SU-DHL-6 (cell line): ENCODE results near the gene CYP26A1.

Experiments
- H2AFZ ChIP-seq: fragments of 200-600 bp; sonication (generic); 2 replicates; pipeline ENCODE4 v1.6.1; 2014; ENCODE audit warnings: low read depth, mild to moderate bottlenecking, moderate library complexity, mixed read lengths, antibody characterized with exemption, low read length; ENCODE audit not compliant: severe bottlenecking
- H3F3A ChIP-seq: fragments of 200-600 bp; shearing (Covaris generic); 2 replicates; pipeline ENCODE4 v1.6.0; 2016; ENCODE audit warnings: antibody characterized with exemption, mild to moderate bottlenecking; ENCODE audit not compliant: insufficient read depth
- H3K27ac ChIP-seq: fragments of 200-600 bp; sonication (generic); 2 replicates; pipeline ENCODE4 v1.5.1; 2016; ENCODE audit warnings: low read depth, mild to moderate bottlenecking, low read length, moderate library complexity, mixed read lengths
- H3K27me3 ChIP-seq: fragments of 200-600 bp; sonication (generic), shearing (Covaris generic); 2 replicates; pipeline ENCODE4 v1.6.0; 2014; ENCODE audit warnings: mild to moderate bottlenecking, low read length
- H3K36me3 ChIP-seq: fragments of 200-600 bp; sonication (generic); 2 replicates; pipeline ENCODE4 v1.6.1; 2014; ENCODE audit warnings: mild to moderate bottlenecking, low read length, mixed read lengths
- H3K4me2 ChIP-seq: fragments of 300-600, 200-600 bp; shearing (Covaris generic), sonication (generic); 2 replicates; pipeline ENCODE4 v1.6.0; 2014; ENCODE audit warnings: low read length, low read depth, mild to moderate bottlenecking; ENCODE audit not compliant: poor library complexity, severe bottlenecking
- H3K4me3 ChIP-seq: fragments of 200-600 bp; sonication (generic); 2 replicates; pipeline ENCODE4 v1.5.1; 2014; ENCODE audit warnings: antibody characterized with exemption, low read length, mild to moderate bottlenecking, mixed read lengths; ENCODE audit not compliant: insufficient read depth, poor library complexity, severe bottlenecking
- H3K79me2 ChIP-seq: fragments of 200-600 bp; sonication (generic); 2 replicates; pipeline ENCODE4 v1.6.1; 2014; ENCODE audit warnings: mild to moderate bottlenecking, low read length, moderate library complexity; ENCODE audit not compliant: insufficient read depth
- H3K9ac ChIP-seq: fragments of 200-600 bp; sonication (generic); 2 replicates; pipeline ENCODE4 v1.7.0; 2014; ENCODE audit warnings: mild to moderate bottlenecking, low read length
- H3K9me2 ChIP-seq: fragments of 200-600 bp; sonication (generic); replicated peaks from 2 replicates; pipeline ENCODE4 v1.6.1; 2014; ENCODE audit warnings: low read length; ENCODE audit not compliant: insufficient read depth
- H3K9me3 ChIP-seq: fragments of 200-600 bp; sonication (generic); 2 replicates; pipeline ENCODE4 v1.6.1; 2014; ENCODE audit warnings: low read length, mixed read lengths; ENCODE audit not compliant: insufficient read depth
- H4K20me1 ChIP-seq: fragments of 200-600 bp; sonication (generic); 2 replicates; pipeline ENCODE4 v1.6.1; 2014; ENCODE audit warnings: low read depth, mild to moderate bottlenecking, antibody characterized with exemption, low read length, moderate library complexity, mixed read lengths
- CTCF ChIP-seq: fragments of 200-600 bp; sonication (generic); IDR thresholded peaks from one replicate; pipeline ENCODE4 v1.5.1; 2017; ENCODE audit warnings: antibody characterized with exemption, mild to moderate bottlenecking, low read length, moderate library complexity; ENCODE audit not compliant: insufficient read depth, poor library complexity, severe bottlenecking
- EZH2phosphoT487 ChIP-seq: fragments of 200-600 bp; sonication (generic), shearing (Covaris generic); conservative IDR thresholded peaks from 2 replicates; pipeline ENCODE4 v1.6.1; 2018; ENCODE audit warnings: mild to moderate bottlenecking, antibody characterized with exemption, low read length, moderate library complexity, mixed read lengths

CYP26A1 gene

GRCh38 chr10:93123766-93124165, 50.1 kb downstream of the CYP26A1 start:
- H3K9me3 ChIP-seq: peaks cover 13% of the 10 kb centered on the region; the same call in 1 of the 2 replicates
- no peaks in the 10 kb centered on the region for H3K9me2 ChIP-seq
- H3F3A ChIP-seq: no peaks in the 10 kb centered on the region
- no peak overlapping the region for H2AFZ ChIP-seq
- TF ChIP-seq EZH2phosphoT487 (no peak), CTCF (no peak)
- H3K9ac ChIP-seq: no peak overlapping the region
- no peak overlapping the region for H3K4me2 ChIP-seq
- H4K20me1 ChIP-seq: no peaks in the 10 kb centered on the region
- no peaks in the 10 kb centered on the region for H3K79me2 ChIP-seq
- no peak overlapping the region for H3K27ac ChIP-seq
- H3K36me3 ChIP-seq: no peaks in the 10 kb centered on the region
- H3K27me3 ChIP-seq: no peaks in the 10 kb centered on the region
- no peak overlapping the region for H3K4me3 ChIP-seq

GRCh38 chr10:93124580-93125318, 51.1 kb downstream of the CYP26A1 start:
- Histone ChIP-seq H2AFZ (no peak overlapping the region), H3K36me3 (no peaks in the 10 kb centered on the region), H3K9ac (no peak overlapping the region), H3K9me2 (no peaks in the 10 kb centered on the region), H3K27ac (no peak overlapping the region), H4K20me1 (no peaks in the 10 kb centered on the region), H3K79me2 (no peaks in the 10 kb centered on the region), H3F3A (no peaks in the 10 kb centered on the region), H3K27me3 (no peaks in the 10 kb centered on the region), H3K9me3 (peaks cover 13% of the 10 kb centered on the region; the same call in 1 of the 2 replicates), H3K4me2 (no peak overlapping the region), H3K4me3 (no peak overlapping the region)
- TF ChIP-seq CTCF: no peak
- TF ChIP-seq EZH2phosphoT487: no peak

GRCh38 chr10:93125966-93126365, 52.3 kb downstream of the CYP26A1 start:
- no peaks in the 10 kb centered on the region for H3F3A ChIP-seq
- H3K79me2 ChIP-seq: no peaks in the 10 kb centered on the region
- H4K20me1 ChIP-seq: no peaks in the 10 kb centered on the region
- no peak overlapping the region for H3K27ac ChIP-seq
- H2AFZ ChIP-seq: no peak overlapping the region
- TF ChIP-seq EZH2phosphoT487 (no peak), CTCF (no peak)
- H3K4me3 ChIP-seq: no peak overlapping the region
- no peaks in the 10 kb centered on the region for H3K36me3 ChIP-seq
- no peaks in the 10 kb centered on the region for H3K9me2 ChIP-seq
- no peak overlapping the region for H3K9ac ChIP-seq
- peaks cover 13% of the 10 kb centered on the region; the same call in 1 of the 2 replicates for H3K9me3 ChIP-seq
- H3K4me2 ChIP-seq: no peak overlapping the region
- no peaks in the 10 kb centered on the region for H3K27me3 ChIP-seq
